Right atrium auricular region (tissue), 2 donors: ENCODE results near the gene SSUH2. TPM values are rescaled to one million over a fixed set of nuclear protein-coding genes. Genes with fewer than 3 reads are reported as not detected.

Source experiments
- DNase-seq: peaks from one replicate; pipeline ENCODE4 v3.0.0-alpha.2; 2019; ENCODE audit warnings: low spot score
- H3K27ac ChIP-seq, 2 donors: fragments of 200-600 bp; sonication (generic); 1 replicate in 1 of 2; 2 replicates in 1 of 2; pipeline ENCODE4 v1.5.1; 2016 to 2019
- H3K27me3 ChIP-seq, 2 donors: fragments of 200-600 bp; sonication (generic); one replicate each; pipeline versions ENCODE4 v1.5.1 to v1.6.0; 2017 to 2019
- H3K36me3 ChIP-seq: fragments of 200-600 bp; sonication (generic); one replicate; pipeline ENCODE4 v1.5.1; 2016
- H3K4me1 ChIP-seq, 2 donors: fragments of 200-600 bp; sonication (generic); one replicate each; pipeline versions ENCODE4 v1.5.1 to v1.6.0; 2017 to 2019
- H3K4me3 ChIP-seq, 2 donors: fragments of 200-600 bp; sonication (generic); 1 replicate in 1 of 2; 2 replicates in 1 of 2; pipeline ENCODE4 v1.5.1; 2017 to 2019; ENCODE audit warnings: mild to moderate bottlenecking in 1 of 2, moderate library complexity in 1 of 2
- H3K9me3 ChIP-seq, 2 donors: fragments of 200-600 bp; sonication (generic); one replicate each; pipeline ENCODE4 v1.5.1; 2019
- total RNA-seq, 2 donors: library from RNA; depleted of rRNA; stranded (reverse); fragments of >200 nt; gene quantifications; one replicate each; pipeline ENCODE4 v1.1.0, GENCODE V29; 2016
- TF ChIP-seq, protein P1 (sequence below), 2 donors: fragments of 200-600 bp; sonication (generic); IDR thresholded peaks; one replicate each; pipeline ENCODE4 v1.5.1; 2019; ENCODE audit warnings: antibody characterized with exemption in 2 of 2

The SSUH2 gene
- total RNA-seq, 2 donors from 2014 or later = 0.59 to 0.82 TPM

- Histone ChIP-seq H3K27me3 (no peaks in the 10 kb centered on the region), H3K9me3 (no peaks in the 10 kb centered on the region), H3K27ac (no peak overlapping the region), H3K36me3 (no peaks in the 10 kb centered on the region), H3K4me3 (no peak overlapping the region), H3K4me1 (peaks cover 0 to 14% of the 10 kb centered on the region in 2 donors)
- no peak for DNase-seq
- TF ChIP-seq, protein P1, sequence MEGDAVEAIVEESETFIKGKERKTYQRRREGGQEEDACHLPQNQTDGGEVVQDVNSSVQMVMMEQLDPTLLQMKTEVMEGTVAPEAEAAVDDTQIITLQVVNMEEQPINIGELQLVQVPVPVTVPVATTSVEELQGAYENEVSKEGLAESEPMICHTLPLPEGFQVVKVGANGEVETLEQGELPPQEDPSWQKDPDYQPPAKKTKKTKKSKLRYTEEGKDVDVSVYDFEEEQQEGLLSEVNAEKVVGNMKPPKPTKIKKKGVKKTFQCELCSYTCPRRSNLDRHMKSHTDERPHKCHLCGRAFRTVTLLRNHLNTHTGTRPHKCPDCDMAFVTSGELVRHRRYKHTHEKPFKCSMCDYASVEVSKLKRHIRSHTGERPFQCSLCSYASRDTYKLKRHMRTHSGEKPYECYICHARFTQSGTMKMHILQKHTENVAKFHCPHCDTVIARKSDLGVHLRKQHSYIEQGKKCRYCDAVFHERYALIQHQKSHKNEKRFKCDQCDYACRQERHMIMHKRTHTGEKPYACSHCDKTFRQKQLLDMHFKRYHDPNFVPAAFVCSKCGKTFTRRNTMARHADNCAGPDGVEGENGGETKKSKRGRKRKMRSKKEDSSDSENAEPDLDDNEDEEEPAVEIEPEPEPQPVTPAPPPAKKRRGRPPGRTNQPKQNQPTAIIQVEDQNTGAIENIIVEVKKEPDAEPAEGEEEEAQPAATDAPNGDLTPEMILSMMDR (IDR thresholded peaks at IDR 0.05) = no peak
These were observed 18.6 kb downstream of the SSUH2 start for GRCh38 chr3:8625991-8626390.

GRCh38 chr3:8624612-8625011, 20.0 kb downstream of the SSUH2 start:
- Histone ChIP-seq H3K9me3 (no peaks in the 10 kb centered on the region), H3K36me3 (no peaks in the 10 kb centered on the region), H3K27ac (no peak overlapping the region), H3K27me3 (no peaks in the 10 kb centered on the region), H3K4me1 (peaks cover 0 to 14% of the 10 kb centered on the region in 2 donors), H3K4me3 (no peak overlapping the region)
- no peak for DNase-seq
- TF ChIP-seq, protein P1 (IDR thresholded peaks at IDR 0.05) = no peak

GRCh38 chr3:8623741-8624140, 20.9 kb downstream of the SSUH2 start:
- TF ChIP-seq, protein P1 (IDR thresholded peaks at IDR 0.05) = no peak
- no peaks in the 10 kb centered on the region for H3K36me3 ChIP-seq
- H3K27ac ChIP-seq = no peak overlapping the region
- no peak overlapping the region for H3K4me3 ChIP-seq
- no peak for DNase-seq
- H3K4me1 ChIP-seq = peaks cover 0 to 14% of the 10 kb centered on the region in 2 donors
- no peaks in the 10 kb centered on the region for H3K9me3 ChIP-seq
- no peaks in the 10 kb centered on the region for H3K27me3 ChIP-seq

DNA sequence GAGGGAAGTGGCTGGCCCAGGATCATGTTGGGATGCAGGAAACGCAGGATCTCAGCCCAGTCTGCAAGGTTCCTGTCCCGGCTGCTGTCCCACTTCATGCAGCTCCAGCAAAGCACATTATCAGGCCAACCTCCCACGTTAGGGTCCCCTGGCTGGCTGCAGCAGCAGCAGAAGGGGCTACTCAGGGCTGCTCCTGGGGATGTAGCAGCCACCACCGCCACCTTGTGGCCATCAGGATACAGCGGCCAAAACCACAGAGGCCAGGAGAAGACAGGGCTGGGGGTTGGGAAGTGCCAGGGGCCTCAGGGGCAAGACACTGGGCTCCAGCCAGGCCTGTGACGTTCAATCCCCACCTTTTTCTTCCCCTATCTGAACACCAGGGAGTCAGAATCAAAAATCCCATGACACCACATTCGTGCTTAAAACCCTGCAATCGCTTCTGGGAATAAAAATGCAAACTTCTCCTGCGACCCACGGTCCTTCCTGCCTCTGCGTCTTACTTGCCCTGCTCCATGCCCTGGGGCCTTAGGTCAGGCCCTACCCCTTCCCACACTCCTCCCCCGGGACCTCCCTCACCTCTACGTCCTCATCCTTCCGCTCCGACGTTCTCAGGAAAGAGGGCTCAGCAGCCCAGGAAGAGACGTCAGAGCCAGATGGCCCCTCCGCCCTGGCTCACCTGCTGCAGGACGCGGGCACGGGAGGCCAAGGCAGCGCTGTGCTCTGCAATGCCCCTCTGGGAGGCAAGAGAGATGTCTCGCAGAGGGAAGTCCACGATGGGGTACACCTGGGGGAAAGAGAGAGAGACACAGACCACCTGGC, 21.5 kb downstream of the SSUH2 start:
- Histone ChIP-seq H3K36me3 (no peaks in the 10 kb centered on the region), H3K27ac (no peak overlapping the region), H3K9me3 (no peaks in the 10 kb centered on the region), H3K4me1 (peaks cover 0 to 14% of the 10 kb centered on the region in 2 donors), H3K27me3 (no peaks in the 10 kb centered on the region), H3K4me3 (no peak overlapping the region)
- no peak for DNase-seq
- TF ChIP-seq, protein P1 (IDR thresholded peaks at IDR 0.05) = peak; percentile 72 to 93

DNA sequence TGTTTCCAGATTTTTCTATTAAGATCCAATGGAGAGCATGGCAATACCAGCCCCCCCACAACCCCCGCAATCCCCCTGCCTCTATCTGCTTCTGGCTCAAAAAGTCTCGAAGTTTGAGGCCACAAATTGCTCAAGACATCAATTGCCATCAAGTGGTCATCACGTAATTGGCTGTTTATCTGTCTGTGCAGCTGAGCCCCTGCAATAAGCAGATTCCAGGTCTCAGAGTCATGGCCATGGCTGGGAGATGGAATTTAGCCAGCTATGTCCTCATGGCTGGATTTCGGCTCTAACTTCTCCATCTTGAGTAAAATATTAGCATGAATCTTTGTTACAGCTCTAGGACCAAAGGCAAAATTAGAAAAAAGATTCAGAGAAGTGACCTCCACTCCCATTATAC, 22.7 kb downstream of the SSUH2 start:
- Histone ChIP-seq H3K4me1 (peaks cover 0 to 14% of the 10 kb centered on the region in 2 donors), H3K27me3 (no peaks in the 10 kb centered on the region), H3K36me3 (no peaks in the 10 kb centered on the region), H3K9me3 (no peaks in the 10 kb centered on the region), H3K27ac (peak overlapping the region in 1 of 2 donors; percentile 37), H3K4me3 (no peak overlapping the region)
- TF ChIP-seq, protein P1 (IDR thresholded peaks at IDR 0.05) = no peak
- peak; percentile 81 for DNase-seq
